Epidermal melanocyte (primary cell): ENCODE data around the gene BRINP1.

Experiments
- DNase-seq: peaks from one replicate; pipeline ENCODE4 v3.0.0; 2011; ENCODE audit warnings: low spot score; ENCODE audit not compliant: insufficient read length

BRINP1 gene, protein sequence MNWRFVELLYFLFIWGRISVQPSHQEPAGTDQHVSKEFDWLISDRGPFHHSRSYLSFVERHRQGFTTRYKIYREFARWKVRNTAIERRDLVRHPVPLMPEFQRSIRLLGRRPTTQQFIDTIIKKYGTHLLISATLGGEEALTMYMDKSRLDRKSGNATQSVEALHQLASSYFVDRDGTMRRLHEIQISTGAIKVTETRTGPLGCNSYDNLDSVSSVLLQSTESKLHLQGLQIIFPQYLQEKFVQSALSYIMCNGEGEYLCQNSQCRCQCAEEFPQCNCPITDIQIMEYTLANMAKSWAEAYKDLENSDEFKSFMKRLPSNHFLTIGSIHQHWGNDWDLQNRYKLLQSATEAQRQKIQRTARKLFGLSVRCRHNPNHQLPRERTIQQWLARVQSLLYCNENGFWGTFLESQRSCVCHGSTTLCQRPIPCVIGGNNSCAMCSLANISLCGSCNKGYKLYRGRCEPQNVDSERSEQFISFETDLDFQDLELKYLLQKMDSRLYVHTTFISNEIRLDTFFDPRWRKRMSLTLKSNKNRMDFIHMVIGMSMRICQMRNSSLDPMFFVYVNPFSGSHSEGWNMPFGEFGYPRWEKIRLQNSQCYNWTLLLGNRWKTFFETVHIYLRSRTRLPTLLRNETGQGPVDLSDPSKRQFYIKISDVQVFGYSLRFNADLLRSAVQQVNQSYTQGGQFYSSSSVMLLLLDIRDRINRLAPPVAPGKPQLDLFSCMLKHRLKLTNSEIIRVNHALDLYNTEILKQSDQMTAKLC

DNA sequence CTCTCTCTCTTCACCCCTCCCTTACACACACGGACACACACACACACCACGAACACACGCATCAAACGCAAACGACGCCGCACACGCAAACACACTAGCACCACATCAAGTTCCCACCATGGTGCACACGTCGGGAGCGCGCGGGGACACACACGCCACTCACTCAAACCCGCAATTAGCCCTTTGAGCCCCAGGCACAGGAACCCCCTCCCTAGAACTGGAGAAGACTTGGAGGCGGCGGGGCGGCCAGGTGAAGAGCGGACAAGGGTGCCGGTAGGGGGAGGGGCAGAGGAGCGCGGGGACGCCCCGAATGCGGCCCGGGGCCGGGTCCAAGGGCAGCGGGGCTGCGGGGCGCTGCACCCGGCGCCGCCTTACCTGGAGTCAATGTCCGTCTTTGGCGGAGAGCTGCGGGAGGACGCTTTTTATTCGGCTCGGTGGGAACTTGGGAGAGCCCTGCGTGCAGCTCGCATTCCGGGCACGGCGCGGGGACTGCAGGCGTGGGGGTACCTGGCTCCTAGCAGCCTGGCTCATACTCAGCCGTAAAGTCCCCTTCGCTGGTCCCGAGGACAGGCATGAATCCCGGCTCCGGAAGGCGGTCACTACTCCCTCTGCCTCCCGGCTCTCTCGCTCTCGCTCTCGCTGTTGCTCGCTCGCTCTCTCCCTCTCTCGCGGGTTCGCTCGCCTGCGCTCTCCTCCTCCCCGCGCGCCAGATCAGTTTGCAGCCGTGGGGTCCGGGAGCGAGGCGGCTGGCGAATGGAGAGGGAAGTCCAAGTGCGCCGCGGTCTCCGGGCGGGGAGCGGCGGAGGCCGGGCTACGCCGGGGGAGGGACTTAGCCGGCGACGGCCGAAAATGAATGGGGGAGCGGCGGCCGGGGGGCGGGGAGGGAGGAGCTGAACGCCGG lies at the start of gene BRINP1:
Gene BRINP1 (minus strand): TSS at position 755 of the 901 bp plus-strand sequence. CDS start 56,080 bp downstream, outside the sequence.
- DNase-seq, result no peak

GRCh38 chr9:119418721-119419120 lies 49.5 kb upstream of the BRINP1 start:
- no peak for DNase-seq

DNA sequence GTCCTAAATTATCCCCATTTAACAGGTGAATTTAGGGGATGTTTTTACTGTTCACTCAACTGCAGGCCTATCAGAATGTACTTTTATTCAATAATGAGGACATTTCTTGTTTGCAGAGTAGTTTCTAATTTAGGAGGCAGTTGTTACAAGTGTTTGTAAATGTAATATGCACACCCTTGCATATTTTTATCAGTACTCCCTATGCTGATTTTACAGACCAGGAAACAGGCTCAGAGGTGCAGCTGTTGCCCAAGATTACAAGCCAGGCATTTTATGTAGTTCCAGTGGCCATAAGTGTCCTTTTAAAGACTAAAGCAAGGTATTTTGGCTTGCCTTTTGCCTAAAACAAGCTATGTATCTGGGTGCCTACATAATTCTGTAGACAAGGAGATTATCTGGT lies 47.6 kb upstream of the BRINP1 start:
- no peak for DNase-seq

DNA sequence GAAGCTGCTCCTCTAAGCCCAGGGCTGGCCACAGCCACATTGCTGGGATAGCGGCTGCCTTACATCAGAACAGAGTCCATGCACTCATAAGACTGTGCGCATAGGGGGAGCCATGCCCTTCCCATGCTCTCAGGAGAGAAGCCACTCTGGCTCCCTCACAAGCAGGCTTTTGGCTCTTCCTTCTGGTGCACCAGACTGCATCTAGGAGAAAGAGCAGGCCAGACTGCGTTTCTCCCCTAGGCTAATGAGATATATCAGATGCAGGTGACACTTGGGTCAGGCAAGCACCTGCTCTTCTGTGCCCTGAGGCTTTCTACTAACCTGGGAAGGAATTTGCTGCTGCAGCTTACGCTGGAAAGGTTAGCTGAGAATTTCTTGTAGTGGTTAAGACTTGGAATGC lies 43.2 kb upstream of the BRINP1 start:
- no peak for DNase-seq

- no peak for DNase-seq
These were observed 40.3 kb upstream of the BRINP1 start for GRCh38 chr9:119409552-119409951.

GRCh38 chr9:119400606-119401005 lies 31.4 kb upstream of the BRINP1 start:
- no peak for DNase-seq

GRCh38 chr9:119398350-119398749 lies 29.1 kb upstream of the BRINP1 start:
- no peak for DNase-seq

- DNase-seq, result no peak
These were observed 22.6 kb upstream of the BRINP1 start for GRCh38 chr9:119391878-119392277.

DNA sequence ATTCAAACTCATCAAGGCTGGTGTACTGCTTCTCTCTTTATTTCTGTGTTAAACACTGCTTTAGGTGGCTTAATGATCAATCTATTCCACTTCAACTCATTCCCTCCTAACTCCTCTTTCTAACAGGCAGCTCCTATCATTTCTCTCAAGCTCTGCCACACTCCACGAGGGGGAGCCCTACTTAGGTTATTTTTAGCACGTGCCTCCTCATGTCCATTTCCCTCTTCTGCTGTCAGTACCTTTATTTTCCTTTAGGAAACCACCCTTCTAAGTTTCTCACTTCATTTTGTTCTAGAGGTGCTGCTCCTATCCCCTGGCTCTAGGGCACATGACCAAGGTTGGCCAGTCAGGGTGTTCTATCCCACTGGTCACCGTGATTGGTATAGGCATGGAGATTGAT lies 6.7 kb upstream of the BRINP1 start:
- DNase-seq, result no peak

GRCh38 chr9:119372951-119373350 lies 3.7 kb upstream of the BRINP1 start:
- DNase-seq, result no peak

- no peak for DNase-seq
These were observed 1.6 kb upstream of the BRINP1 start for GRCh38 chr9:119370816-119371215.

DNA sequence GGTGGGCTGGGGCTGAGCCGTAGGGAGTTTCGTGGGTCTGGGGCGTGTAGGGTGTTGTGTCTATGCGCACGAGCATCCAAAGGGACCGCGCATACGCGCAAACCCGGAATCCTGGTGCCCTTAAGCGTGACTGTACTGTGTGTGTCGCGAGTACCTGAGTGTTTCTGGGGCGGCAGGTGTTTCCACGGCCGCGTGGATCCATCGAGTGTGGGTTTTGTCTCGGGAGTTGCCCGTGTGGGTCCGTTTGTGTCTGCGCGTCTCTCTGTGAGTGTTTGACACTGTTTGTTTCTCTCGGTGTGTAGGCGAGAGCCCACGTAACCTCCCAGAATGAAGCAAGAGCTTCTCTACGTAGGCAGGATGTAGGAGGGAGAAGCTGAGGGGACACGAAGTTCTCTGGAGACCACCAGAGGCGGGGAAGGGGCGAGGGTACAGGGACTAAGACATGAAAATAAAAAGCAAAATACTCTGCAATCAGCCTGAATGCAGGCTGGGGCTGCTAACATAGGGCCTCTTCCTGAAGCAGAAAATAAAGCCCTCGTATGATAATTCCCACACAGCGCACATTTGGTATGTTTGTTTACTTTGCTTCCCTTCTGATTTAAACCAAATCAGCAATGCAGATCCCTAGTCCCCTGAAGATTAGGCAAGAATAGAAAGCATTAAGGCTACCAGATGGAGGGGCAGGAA lies 588 bp upstream of the BRINP1 start:
- DNase-seq, result no peak

DNA sequence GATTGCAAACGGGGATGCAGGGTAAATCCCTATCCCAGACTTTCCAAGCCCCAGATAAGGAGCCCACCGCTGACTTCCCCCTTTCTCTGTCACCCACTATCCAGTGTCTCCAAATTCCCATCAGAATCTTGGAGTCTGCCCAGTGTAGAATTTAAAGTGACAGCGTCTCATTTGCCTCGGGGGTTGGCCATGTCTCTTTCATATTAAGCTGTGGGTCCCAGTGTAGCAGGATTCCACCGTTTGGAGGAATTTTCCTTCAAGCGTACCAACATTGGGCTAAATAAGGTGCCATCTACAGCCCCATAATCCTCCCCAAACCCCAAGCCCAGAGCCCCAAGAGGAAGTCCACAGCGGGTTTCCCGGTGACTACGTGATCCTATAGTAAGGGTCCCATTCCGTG lies 1.1 kb downstream of the BRINP1 start:
- no peak for DNase-seq

DNA sequence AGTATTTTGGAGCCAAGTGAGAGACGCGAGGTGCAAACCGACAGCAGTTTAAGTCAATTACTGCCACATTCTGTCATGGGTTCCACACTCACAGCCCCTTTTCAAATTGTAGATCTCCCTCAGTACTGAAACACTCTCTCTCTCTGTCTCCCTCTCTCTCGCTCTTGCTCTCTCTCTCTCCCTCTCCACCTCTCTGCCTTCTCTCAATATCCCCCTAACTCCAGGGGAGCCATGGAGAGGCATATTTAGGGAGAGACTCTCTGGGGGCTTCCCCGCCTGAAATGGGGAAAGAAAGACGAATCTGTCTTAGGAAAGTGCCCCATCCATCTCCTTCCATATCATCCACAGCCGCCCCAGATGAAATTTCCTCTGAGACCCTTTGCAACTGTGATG lies 1.6 kb downstream of the BRINP1 start:
- DNase-seq, result no peak

GRCh38 chr9:119366909-119367682 lies 2.1 kb downstream of the BRINP1 start:
- DNase-seq, result no peak

GRCh38 chr9:119365291-119366027 lies 3.8 kb downstream of the BRINP1 start:
- DNase-seq, result no peak

- DNase-seq, result no peak
These were observed 9.0 kb downstream of the BRINP1 start for GRCh38 chr9:119360237-119360636.

- DNase-seq, result no peak
These were observed 11.7 kb downstream of the BRINP1 start for GRCh38 chr9:119357336-119358096.

DNA sequence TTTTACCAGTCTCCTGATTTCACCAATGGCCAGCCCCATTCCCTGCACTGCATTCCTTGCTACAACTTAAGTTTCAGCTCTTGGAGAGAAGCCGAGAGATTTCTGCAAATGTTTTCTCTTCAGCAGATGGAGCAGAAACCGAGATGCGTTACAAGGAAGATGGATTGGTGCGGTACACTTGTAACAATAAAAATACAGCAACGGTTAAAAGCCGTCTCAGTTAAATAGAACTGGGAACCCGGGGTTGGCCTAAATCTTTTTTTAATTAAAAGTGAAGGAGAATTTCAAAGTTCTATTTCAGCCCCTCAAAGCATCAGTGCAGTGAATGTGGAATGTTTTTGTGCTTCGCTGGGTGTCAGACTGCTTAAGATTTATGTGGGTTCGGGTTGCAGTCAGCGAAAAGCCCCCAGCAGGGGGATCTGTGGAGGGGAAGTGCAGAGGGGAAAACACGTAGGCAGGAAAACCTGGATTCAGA lies 19.8 kb downstream of the BRINP1 start:
- no peak for DNase-seq
